Mesothelial cell of epicardium (in vitro differentiated cells): ENCODE measurements around the gene SEC62. TPM values are rescaled to one million over a fixed set of nuclear protein-coding genes. Genes with fewer than 3 reads are reported as not detected.

ENCODE experiments used
- DNase-seq, 2 experiments: peaks; one replicate each; pipeline ENCODE4 v3.0.0; 2021; ENCODE audit warnings: low spot score in 2 of 2; ENCODE audit not compliant: unreplicated experiment in 2 of 2
- H3K27ac Mint-ChIP-seq: 2 replicates; pipeline ENCODE4 v1.8.0; 2021; ENCODE audit warnings: mixed read lengths
- H3K27me3 Mint-ChIP-seq: 2 replicates; pipeline ENCODE4 v1.8.0; 2021; ENCODE audit warnings: low read depth, mixed read lengths
- H3K36me3 Mint-ChIP-seq: 2 replicates; pipeline ENCODE4 v1.8.0; 2021; ENCODE audit warnings: mixed read lengths
- H3K4me1 Mint-ChIP-seq: 2 replicates; pipeline ENCODE4 v1.8.0; 2021; ENCODE audit warnings: mixed read lengths
- H3K4me3 Mint-ChIP-seq: 2 replicates; pipeline ENCODE4 v1.8.0; 2021; ENCODE audit warnings: mild to moderate bottlenecking, moderate library complexity, mixed read lengths
- H3K9me3 Mint-ChIP-seq: 2 replicates; pipeline ENCODE4 v1.8.0; 2021; ENCODE audit warnings: mixed read lengths
- total RNA-seq: library from RNA; stranded (reverse); gene quantifications from 3 replicates; pipeline ENCODE4 v1.2.1, GENCODE V29; 2021
- TF ChIP-seq, protein P1 (sequence below): fragments of 200-600 bp; sonication (generic); IDR thresholded peaks from one replicate; pipeline ENCODE4 v1.5.0; 2021; ENCODE audit warnings: antibody characterized with exemption; ENCODE audit not compliant: unreplicated experiment

The SEC62 gene, protein sequence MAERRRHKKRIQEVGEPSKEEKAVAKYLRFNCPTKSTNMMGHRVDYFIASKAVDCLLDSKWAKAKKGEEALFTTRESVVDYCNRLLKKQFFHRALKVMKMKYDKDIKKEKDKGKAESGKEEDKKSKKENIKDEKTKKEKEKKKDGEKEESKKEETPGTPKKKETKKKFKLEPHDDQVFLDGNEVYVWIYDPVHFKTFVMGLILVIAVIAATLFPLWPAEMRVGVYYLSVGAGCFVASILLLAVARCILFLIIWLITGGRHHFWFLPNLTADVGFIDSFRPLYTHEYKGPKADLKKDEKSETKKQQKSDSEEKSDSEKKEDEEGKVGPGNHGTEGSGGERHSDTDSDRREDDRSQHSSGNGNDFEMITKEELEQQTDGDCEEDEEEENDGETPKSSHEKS
- total RNA-seq, result 104 to 118 TPM (median 112 TPM) in 3 replicates

DNA sequence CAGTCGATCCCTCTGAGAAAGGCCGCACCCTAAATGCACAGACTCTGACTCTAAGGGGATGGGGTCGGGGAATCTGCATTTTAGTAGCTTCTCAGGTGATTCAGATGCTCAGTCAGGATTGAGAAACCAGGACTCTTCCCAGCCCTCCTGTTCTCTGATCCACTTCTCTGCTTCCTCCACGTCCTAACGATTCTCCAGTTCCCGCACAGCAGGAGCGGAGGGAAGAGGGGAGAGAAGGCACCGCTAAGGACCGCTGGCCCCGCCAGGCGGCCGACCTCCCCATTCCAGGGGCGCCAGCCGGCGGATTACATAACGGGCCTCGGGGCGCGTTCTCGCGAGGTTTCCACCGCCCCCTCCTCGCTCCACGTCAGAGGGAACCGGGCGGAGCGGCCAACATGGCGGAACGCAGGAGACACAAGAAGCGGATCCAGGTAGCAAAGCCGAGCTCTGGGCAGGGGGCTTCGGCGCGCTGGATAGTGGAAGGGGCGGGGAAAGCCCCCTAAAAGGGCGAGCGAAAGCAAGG lies at the start of gene SEC62:
SEC62 (plus strand) TSS at position 380 of the 523 bp plus-strand sequence; CDS start at position 396, 16 bp downstream.
- Mint-ChIP-seq H3K27ac (peak within 1 kb of the TSS; percentile 100), H3K27me3 (peaks cover 16% of the 10 kb centered on the region), H3K36me3 (no peaks in the 10 kb centered on the region), H3K4me3 (peak within 1 kb of the TSS; percentile 96), H3K9me3 (peaks cover 9% of the 10 kb centered on the region), H3K4me1 (peaks cover 36% of the 10 kb centered on the region)
- DNase-seq, result peak; percentile 93 to 96
- TF ChIP-seq, protein P1, sequence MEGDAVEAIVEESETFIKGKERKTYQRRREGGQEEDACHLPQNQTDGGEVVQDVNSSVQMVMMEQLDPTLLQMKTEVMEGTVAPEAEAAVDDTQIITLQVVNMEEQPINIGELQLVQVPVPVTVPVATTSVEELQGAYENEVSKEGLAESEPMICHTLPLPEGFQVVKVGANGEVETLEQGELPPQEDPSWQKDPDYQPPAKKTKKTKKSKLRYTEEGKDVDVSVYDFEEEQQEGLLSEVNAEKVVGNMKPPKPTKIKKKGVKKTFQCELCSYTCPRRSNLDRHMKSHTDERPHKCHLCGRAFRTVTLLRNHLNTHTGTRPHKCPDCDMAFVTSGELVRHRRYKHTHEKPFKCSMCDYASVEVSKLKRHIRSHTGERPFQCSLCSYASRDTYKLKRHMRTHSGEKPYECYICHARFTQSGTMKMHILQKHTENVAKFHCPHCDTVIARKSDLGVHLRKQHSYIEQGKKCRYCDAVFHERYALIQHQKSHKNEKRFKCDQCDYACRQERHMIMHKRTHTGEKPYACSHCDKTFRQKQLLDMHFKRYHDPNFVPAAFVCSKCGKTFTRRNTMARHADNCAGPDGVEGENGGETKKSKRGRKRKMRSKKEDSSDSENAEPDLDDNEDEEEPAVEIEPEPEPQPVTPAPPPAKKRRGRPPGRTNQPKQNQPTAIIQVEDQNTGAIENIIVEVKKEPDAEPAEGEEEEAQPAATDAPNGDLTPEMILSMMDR, result peak; percentile 18

DNA sequence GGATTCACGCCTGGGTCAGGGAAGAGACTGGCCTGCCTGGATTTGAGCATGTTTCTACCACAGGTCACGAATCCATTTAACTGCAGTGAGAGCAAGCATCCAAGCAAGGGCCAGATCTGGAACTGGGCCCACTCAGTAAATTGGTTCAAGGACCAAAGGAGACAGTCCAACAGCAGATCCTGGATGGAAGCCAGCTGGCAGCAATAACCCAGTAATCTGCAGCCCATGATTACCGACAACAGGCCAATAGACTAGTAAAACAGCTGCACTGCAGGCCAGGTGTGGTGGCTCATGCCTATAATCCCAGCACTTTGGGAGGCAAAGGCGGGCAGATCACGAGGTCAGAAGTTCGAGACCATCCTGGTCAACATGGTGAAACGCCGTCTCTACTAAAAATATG lies 43.4 kb upstream of the SEC62 start:
- DNase-seq, result peak in 1 of 2 experiments; percentile 46
- Mint-ChIP-seq H3K4me1 (no peaks in the 10 kb centered on the region), H3K36me3 (no peaks in the 10 kb centered on the region)

DNA sequence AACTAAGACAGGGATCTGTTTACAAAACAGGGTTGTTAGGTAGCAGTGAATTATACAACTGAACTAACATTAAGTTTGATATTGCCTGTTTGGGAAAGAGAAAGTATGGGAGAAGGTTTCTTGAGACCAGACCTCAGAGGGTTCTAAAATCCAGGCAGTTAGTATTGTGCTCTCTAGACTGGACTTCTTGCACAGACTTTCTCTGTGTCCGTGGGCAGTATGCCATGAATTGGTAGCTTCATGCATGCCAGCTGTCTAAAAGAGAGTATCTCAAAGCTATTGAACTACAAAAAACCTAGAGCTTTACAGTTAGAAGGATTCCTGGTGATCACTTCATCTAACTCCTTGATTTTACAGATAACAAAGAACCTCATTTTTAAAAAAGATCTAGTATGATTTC lies 42.8 kb upstream of the SEC62 start:
- Mint-ChIP-seq H3K4me3 (no peak overlapping the region), H3K27me3 (peaks cover 4% of the 10 kb centered on the region), H3K36me3 (no peaks in the 10 kb centered on the region), H3K9me3 (no peaks in the 10 kb centered on the region), H3K27ac (no peak overlapping the region), H3K4me1 (no peaks in the 10 kb centered on the region)
- TF ChIP-seq, protein P1, result no peak
- no peak for DNase-seq

More for the DNA sequence above, 43.4 kb upstream of the SEC62 start:
- H3K9me3 Mint-ChIP-seq, result no peaks in the 10 kb centered on the region
- H3K4me3 Mint-ChIP-seq, result no peak overlapping the region
- no peak overlapping the region for H3K27ac Mint-ChIP-seq
- TF ChIP-seq, protein P1, result no peak
- H3K27me3 Mint-ChIP-seq, result peaks cover 4% of the 10 kb centered on the region

DNA sequence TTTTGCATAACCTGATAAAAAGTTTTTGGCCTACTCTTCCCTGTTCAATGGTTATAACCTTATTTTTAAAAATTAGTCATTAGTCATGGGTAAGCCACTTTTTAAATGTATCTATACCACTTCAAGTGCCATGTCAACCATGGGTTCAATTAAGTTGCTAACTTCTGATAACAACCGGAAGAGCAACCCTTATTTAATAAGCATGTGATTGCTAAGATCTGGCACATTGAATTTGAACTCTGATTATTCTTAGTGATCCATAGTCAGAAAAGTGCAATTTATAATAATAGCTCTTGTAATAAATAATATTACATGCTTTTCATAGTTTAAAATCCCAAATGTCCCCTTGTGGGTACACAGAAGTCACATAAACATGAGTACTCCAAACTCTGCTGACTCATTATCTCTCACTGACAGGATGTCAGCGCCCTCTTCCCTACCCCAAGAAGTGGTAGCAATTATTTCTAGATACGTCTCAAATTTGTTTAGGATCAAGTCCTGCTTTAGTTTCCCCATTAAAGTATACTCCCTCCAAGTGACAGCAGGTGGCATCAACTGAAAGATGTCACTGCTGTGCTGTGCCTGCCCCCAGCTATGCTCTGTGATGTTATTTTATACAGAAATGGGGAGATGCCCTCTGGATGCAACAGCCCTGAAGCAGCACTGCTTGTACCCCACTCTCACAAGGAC lies 36.6 kb upstream of the SEC62 start:
- Mint-ChIP-seq H3K27ac (no peak overlapping the region), H3K4me3 (no peak overlapping the region), H3K4me1 (no peaks in the 10 kb centered on the region), H3K27me3 (peaks cover 32% of the 10 kb centered on the region), H3K36me3 (no peaks in the 10 kb centered on the region), H3K9me3 (no peaks in the 10 kb centered on the region)
- TF ChIP-seq, protein P1, result no peak
- DNase-seq, result no peak

DNA sequence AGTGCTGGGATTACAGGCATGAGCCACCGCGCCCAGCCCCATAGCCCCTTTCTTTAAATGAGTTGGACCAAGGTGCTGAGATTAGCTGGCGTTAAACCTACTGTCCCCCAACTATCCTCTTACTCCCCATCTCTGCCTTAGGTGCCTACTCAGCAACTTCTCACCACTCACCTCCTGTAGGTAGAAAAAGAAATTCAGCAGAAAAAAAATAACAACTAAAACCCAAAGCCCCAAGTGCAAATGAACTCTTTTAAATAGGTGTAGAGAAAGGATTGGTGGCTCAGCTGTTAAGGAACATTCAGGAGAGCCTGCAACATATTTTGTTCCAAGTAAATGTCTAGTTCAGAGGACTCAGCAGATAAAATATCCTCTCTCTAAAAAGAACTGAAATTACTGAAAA lies 35.8 kb upstream of the SEC62 start:
- Mint-ChIP-seq H3K9me3 (no peaks in the 10 kb centered on the region), H3K4me3 (no peak overlapping the region), H3K27ac (no peak overlapping the region), H3K4me1 (no peaks in the 10 kb centered on the region), H3K27me3 (peaks cover 40% of the 10 kb centered on the region), H3K36me3 (no peaks in the 10 kb centered on the region)
- TF ChIP-seq, protein P1, result no peak
- no peak for DNase-seq
